NCI-H774 (cell line): ENCODE results near the gene DCST1.

Experiments used
- DNase-seq: peaks from one replicate; lab custom pipeline; 2025; lab: John Stamatoyannopoulos, UW

Gene DCST1

GRCh38 chr1:155091071-155092051 lies 57.7 kb downstream of the DCST1 start:
- peak; percentile 61 for DNase-seq

GRCh38 chr1:155092131-155092530 lies 58.5 kb downstream of the DCST1 start:
- DNase-seq, result no peak

GRCh38 chr1:155092641-155093040 lies 59.0 kb downstream of the DCST1 start:
- DNase-seq, result no peak

- no peak for DNase-seq
Observed at GRCh38 chr1:155093911-155094621, 60.4 kb downstream of the DCST1 start.

- no peak for DNase-seq
Observed at GRCh38 chr1:155094622-155094948, 61.0 kb downstream of the DCST1 start.

- no peak for DNase-seq
Observed at GRCh38 chr1:155099331-155099730, 65.7 kb downstream of the DCST1 start.
